GM18907 (cell line): ENCODE results near the gene ZNF316.
"Not testable (repeated sequence)": the region's sequence is repeated elsewhere in the genome, so short reads cannot be mapped to it uniquely, and the experiment has no call there.

Source experiments
- ATAC-seq: cut with Tn5 transposase; IDR thresholded peaks from one replicate; pipeline ENCODE4 v1.9.1; 2021; ENCODE audit warnings: mild to moderate bottlenecking, moderate library complexity; ENCODE audit not compliant: unreplicated experiment

The ZNF316 gene

DNA sequence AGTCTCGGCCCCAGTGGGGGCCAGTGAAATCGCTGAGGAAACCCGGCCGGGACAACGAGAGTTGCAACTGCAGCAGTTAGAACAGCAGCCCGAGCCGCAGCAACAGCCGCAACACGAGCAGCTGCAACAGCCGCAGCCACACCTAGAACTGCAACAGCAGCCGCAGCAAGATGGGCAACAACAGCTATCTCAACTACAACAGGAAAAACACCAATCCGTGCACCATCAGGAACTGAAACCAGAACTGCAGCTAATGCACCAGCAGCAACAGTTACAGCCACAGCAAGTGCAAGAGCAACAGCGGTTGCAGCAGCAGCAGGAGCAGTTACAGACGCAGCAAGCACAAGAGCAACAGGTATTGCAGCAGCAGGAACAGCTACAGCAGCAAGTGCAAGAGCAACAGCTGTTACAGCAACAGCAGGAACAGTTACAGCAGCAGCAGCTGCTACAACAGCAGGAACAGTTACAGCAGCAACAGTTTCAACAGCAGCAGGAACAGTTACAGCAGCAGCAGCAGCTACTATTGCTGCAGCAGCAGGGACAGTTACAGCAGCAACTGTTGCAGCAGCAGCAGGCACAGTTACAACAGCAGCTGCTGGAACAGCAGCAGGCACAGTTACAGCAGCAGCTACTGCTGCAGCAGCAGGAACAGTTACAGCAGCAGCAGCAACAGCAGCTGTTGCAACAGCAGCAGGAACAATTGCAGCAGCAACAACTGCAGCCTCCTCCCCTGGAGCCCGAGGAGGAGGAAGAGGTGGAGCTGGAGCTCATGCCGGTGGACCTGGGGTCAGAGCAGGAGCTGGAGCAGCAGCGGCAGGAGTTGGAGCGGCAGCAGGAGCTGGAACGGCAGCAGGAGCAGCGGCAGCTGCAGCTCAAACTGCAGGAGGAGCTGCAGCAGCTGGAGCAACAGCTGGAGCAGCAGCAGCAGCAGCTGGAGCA lies 15.7 kb upstream of the ZNF316 start:
- ATAC-seq, result no peak

DNA sequence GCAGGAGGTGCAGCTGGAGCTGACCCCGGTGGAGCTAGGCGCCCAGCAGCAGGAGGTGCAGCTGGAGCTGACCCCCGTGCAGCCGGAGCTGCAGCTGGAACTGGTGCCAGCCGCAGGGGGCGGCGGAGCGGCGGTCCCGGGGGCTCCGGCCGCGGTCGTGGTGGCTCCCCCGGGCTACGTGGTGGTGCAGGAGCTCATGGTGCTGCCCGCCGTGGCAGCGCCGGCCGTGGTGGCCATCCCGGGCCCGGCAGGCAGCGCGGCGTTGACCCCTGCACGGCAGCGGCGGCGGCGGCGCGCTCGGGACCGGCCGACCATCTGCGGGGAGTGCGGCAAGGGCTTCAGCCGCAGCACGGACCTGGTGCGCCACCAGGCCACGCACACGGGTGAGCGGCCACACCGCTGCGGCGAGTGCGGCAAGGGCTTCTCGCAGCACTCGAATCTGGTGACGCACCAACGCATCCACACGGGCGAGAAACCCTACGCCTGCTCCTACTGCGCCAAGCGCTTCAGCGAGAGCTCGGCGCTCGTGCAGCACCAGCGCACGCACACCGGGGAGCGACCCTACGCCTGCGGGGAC lies 14.9 kb upstream of the ZNF316 start:
- no peak for ATAC-seq

DNA sequence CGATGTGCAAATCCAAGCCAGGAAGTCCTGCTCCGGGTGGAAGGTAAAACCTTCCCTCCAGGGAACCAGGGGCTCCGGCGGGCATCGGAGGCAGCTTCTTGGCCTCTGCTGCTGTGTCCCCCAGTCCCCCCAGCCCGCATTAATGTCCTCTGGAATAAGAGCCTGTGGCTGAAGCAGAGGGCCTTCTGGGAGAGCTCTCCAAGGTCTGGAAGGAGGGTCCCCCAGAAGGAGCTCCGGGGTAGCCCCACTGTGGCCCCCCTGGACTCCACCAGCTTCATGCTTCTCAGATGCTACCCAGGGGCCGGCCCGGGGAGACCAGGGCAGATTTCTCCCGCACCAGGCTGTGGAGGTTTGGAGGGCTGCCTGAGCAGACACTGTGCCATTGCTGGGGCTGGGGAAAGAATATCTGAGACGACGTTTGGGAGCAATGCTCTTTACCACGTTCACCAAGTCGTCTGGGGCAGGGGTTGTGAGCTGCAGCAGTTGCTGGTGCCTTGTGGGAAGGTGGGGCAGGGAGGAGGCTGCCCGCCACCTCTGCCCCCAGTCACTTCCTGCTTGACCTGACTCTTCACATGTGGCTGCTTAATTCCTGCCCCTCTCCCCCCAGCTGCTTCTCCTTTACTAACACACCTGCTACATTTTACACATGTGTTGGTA lies 13.4 kb upstream of the ZNF316 start:
- ATAC-seq, result peak; percentile 55

DNA sequence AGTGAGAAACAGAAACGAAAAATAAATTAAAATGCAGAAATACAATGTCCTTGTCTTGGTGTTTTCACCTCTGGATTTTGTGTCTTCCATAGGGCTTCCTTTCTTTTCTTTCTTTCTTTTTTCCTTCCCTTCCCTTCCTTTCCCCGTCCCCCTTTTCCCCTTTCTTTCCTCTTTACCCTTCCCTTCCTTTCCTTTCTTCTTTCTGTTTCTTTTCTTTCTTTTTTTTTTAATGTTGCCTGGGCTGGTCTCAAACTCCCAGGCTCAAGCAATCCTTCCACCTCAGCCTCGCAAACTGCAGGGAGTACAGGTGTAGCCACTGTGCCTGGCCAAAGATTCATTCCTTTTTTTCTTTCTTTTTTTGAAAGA lies 12.9 kb upstream of the ZNF316 start:
- no peak for ATAC-seq

- no peak for ATAC-seq
These were observed 9.1 kb upstream of the ZNF316 start for GRCh38 chr7:6628045-6628444.

GRCh38 chr7:6630007-6630849 lies 6.9 kb upstream of the ZNF316 start:
- no peak for ATAC-seq

DNA sequence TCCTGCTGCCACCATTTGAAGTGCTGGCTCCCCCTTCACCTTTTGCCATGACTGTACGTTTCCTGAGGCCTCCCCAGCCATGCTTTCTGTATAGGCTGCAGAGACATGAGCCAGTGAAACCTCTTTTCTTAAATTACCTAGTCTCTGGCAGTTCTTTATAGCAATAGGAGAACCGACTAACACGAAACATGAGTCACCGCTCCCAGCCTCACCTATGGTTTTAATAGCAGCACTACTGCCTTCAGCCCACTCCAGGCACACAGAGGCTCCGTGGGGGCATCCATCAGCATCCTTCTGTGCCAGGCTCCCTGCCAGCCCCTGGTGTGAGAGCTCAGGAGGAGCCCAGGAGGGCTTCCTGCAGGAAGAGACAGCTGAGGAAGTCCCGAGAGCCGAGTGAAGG lies 5.5 kb upstream of the ZNF316 start:
- no peak for ATAC-seq

- no peak for ATAC-seq
These were observed 3.1 kb upstream of the ZNF316 start for GRCh38 chr7:6634021-6634420.

DNA sequence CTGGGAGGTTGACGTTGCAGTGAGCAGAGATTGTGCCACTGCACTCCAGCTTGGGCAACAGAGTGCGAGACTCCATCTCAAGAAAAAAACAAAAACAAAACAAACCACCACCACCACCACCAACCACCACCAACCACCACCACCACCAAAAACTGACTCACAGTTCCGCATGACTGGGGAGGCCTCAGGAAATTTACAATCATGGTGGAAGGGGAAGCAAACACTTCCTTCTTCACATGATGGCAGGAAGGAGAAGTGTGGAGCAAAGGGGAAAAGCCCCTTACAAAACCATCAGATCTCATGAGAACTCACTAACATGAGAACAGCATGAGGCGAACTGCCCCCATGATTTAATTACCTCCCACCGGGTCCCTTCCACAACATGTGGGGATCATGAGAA lies 2.1 kb upstream of the ZNF316 start:
- not testable (repeated sequence) for ATAC-seq

DNA sequence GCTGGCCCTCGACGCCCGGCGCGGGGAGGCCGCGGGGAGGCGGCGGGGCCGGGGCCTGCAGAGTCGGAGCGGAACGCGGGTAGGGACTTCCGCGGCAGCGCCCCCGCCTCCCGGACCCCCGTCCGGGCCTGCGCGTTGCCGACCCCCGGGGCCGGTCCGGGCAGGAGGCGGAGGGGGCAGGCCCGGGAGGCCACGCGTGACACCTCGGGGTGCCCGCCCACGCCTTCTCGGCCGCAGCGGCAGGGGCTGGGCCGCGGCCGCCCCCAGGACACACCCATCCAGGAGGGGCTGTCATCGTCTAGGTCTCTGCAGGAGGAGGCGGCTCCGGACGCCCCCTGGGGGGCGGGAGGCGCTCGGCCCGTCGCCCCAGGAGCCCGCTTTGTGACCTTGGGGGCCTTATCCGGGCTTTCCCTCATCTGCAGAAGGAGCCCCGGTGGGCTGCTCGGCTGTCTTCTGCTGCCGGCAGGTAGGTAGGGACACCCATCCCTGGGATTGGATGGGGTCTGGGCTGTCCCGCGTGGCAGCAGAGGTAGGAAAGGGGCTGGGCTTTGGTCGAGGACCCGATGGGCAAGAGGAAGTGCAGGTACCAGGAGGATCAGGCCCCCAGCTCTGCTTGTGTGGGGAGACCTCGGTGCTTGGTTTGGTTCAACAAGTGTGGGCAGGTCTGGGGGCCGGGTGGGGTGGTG lies 569 bp downstream of the ZNF316 start:
- peak; percentile 81 for ATAC-seq

- ATAC-seq, result no peak
These were observed 1.9 kb downstream of the ZNF316 start for GRCh38 chr7:6639032-6639431.

DNA sequence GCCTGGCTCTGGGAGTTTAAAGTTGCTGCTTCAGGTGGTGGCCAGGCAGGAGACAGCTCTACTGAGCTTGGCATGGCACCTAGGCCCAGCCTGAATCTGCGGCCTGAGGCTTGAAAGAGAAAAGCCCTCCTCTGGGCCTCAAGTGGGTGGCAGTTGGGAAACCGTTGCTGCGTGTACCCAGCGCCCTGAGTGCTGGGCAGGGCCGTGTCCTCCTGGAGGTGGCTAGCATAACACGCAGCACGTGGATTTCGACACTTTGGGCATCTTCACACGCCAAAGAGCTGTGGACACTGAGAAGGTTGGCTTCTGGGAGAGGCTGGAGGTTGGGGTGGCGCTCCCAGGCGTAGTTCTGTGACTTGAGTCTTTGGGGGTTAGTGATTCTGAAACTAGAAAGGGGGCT lies 2.5 kb downstream of the ZNF316 start:
- no peak for ATAC-seq

- ATAC-seq, result no peak
These were observed 3.2 kb downstream of the ZNF316 start for GRCh38 chr7:6640246-6640721.

GRCh38 chr7:6641305-6642035 lies 4.4 kb downstream of the ZNF316 start:
- no peak for ATAC-seq

- ATAC-seq, result no peak
These were observed 5.2 kb downstream of the ZNF316 start for GRCh38 chr7:6642239-6642839.

DNA sequence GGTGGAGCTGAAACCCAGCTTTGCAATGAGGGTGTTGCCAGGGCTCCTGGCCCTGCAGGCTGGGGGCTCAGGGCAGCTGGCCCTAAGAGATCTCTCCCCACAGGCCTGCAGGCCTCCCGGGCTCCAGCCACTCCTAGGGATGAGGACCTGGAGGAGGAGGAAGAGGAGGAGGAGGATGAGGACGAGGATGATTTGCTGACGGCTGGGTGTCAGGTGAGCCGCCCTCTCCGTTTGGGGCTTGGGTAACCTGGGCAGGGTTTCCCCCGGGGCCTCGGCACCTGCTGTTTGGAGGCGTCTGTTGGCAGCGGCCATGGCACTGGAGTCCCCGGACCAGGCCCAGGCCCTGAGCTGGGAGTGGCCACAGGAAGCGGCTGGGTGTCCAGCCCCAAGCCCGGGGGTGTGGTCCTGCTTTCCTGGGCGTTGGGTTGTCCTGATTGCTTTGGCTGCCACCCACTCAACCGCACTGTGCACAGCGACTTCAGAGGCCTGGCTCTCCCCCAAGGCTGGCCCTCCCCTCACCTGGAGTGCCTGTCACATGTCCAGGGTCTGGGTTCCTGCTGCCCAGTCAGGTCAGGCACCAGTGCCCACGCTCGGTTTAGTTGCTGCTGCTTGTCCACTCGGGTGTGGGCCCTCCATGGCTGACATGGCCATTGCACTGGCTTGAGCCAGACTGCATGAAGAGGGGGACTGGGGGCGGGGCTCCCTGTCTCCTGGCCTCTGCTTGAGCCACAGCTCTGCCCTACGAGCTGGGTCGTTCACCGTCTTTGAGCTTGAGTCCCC lies 5.9 kb downstream of the ZNF316 start:
- ATAC-seq, result no peak

DNA sequence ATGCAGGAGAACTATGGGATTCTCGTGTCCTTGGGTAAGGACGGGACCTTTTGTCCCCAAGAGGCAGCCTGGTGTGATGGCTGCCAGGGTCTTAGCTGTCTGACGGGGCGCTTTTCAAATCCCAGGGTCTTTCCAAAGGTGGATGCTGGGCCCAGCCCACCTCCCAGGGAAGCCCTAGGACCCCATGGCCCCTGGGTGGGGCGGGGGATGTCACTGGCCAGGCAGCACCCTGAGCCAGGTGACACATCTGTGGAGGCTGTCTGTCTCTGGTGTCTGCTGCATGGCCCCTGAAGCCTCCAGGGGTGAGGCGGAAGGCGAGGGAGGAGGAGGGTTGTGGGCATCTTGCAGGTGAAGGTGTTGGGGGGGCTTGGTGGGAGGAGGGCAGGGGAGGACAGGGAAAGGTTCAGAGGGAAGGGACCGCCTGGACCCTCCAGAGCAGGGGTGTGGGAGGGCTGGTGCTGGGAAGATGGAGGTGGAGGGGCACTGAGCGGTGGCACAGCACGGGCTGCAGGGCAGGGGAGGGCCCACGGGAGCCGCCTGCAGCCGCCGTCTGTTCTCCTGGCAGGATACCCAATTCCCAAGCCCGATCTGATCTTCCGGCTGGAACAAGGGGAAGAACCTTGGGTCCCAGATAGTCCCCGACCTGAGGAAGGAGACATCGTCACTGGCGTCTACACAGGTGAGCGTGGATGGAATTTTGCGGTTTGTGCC lies 7.0 kb downstream of the ZNF316 start:
- ATAC-seq, result no peak

GRCh38 chr7:6644728-6645127 lies 7.6 kb downstream of the ZNF316 start:
- no peak for ATAC-seq
